ENCODE data around the gene CLRN2.
"Not testable (repeated sequence)": the region's sequence is repeated elsewhere in the genome, so short reads cannot be mapped to it uniquely, and the experiment has no call there.

Gene CLRN2

DNA sequence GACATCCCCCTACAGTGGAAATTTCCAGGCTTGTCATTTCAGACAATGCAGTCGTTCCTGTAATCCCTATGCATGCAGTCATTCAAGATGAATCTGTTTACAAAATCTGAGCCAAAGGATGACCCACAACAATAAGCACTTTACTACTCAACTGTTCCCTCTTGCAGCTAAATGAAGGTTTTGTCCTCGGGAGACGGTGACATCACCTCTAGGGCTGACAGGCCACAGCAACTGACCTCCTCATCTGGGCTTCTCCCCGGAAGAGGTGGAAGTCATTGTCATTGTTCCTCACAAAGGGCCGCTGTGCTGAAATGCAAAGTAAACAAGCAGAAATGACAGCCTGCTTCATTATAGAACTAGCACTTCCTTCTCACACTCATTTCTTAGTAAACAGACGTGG lies 29.2 kb downstream of the CLRN2 start:
- no peak for DNase-seq (ENCODE audit: extremely low read depth in 1 of 2, low read depth in 1 of 2)

DNA sequence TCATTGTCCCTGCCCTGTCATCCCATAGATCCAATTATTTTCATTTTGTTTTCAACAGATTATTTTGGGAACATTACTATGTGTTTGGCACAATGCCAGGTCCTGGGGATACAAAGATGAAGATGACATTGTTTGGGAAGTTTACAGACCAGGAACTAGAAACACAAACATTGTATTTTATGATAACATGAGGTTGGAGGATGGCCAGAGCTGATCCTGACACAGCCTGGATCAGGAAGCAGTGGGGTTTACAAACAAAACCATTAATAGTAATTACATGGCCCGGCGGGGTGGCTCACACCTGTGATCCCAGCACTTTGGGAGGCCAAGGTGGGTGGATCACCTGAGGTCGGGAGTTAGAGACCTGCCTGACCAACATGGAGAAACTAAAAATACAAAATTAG lies 29.9 kb downstream of the CLRN2 start:
- DNase-seq (ENCODE audit: extremely low read depth in 1 of 2, low read depth in 1 of 2), result no peak

DNA sequence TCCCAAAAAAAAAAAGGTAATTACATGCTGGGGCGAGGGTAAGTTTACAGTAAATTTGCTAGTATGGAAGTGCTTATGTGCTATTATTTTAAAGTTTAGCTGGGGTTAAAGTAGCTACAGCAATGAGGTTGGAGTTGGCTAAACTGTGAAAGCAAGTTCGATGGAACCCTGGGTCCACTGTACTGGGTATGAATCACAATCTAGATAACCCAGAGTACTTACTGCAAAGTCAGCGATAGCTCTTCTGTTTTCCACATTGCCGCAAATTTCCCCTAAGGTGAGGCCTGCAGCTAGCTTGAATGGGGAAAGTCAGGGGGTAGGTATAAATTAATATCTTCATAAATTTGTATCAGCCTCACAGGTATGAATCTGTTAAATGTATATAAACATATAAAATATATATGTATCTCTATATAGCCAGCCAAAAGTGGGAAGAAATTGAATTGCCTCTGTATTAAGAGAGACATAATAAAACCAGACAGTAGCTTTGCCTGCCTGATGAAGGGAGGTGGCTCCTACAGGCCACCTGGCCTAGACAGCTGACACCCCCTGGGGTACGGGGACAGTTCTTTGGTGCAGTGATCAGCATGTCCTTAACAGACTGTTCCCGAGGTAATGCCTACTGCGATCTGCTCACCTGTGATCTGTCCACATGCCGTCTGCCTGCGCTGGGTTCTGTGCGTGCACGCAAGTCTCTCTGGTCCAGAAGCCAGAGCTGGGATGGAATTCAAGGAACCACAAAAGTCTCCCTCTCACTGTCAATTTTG lies 30.6 kb downstream of the CLRN2 start:
- DNase-seq (ENCODE audit: extremely low read depth in 1 of 2, low read depth in 1 of 2), result no peak

DNA sequence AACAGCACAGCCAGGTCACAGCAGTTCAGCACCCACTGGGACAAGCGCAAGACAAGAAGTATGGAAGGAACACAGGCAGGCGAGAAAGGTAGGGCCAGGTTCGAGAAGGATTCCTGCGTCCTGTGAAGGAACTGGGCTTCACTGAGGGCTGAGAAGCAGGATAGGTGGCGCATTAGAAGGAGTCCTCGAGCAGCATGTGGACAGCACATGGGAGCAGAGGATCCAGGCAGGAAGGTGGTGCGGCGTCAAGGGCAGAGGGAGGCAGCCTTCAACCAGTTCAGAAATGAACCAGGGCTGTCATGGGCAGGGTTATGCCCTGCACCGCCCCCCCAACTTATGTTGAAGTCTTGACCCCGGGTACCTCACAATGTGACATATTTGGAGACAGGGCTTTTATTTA lies 31.3 kb downstream of the CLRN2 start:
- DNase-seq (ENCODE audit: extremely low read depth in 1 of 2, low read depth in 1 of 2), result no peak

DNA sequence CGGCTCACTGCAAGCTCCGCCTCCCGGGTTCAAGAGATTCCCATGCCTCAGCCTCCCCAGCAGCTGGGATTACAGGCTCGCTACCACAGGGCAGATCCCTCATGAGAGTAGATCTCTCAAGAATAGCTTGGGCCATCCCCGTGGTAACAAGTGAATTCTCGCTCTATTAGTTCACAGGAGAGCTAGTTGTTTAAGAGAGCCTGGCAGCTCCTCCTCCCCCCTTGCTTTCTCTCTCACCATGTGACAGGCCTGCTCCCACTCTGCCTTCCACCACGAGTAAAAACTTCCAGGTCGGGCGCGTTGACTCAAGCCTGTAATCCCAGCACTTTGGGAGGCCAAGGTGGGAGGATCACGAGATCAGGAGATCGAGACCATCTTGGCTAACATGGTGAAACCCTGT lies 31.7 kb downstream of the CLRN2 start:
- DNase-seq (ENCODE audit: extremely low read depth in 1 of 2, low read depth in 1 of 2), result no peak

DNA sequence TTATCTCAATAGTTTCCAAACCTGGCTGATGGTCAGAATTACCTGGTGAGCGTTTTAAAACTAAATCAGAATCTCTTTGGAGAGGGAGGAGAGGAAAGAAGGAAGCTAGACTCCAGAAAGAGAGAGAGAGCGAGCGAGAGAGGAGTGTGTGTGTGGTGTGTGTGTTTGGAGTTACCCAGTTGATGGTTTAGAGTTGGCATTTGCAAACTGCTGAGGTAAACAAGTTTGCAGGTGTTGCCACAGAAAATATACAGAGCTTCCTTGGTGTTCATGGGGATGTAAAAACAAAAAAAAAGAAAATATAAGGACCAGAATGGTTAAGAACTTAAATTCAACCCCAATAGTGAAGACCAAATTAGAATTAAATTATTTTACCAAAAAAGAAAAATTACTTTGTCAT lies 35.6 kb downstream of the CLRN2 start:
- no peak for DNase-seq (ENCODE audit: extremely low read depth in 1 of 2, low read depth in 1 of 2)

DNA sequence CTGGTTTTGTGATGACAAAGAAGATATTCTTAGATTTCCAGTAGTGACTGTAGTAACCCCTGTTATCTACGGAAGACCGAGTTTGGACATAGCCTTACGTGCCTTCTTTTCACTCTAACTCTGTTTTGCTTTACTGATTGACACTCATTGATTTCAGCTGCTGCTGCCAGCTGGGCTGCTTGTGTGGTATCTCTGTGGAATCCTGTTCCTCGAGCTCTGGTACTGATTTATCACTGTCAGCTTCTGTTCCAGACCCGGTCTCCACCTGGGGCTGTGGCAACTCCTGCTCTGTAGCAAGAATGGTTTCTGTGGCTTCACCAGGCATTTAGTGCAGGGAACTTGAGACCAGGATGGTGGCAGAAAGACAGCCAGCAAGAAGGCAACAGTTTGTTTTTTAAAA lies 37.5 kb downstream of the CLRN2 start:
- DNase-seq (ENCODE audit: extremely low read depth in 1 of 2, low read depth in 1 of 2), result no peak

DNA sequence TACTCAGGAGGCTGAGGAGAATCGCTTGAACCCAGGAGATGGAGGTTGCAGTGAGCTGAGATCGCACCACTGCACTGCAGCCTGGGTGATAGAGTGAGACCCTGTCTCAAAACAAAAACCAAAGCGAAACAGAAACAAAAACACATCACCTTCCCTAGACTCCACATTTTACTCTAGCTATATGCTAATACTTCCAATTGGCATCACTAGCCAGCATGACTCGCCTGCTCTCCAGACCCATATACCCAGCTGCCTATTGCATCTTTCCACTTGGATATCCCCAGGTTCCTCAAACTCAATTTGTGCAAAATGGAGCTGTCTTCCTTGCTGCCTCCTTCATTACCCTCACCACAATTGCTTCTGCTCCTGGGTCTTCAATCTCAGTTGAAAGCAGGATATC lies 39.6 kb downstream of the CLRN2 start:
- no peak for DNase-seq (ENCODE audit: extremely low read depth in 1 of 2, low read depth in 1 of 2)

DNA sequence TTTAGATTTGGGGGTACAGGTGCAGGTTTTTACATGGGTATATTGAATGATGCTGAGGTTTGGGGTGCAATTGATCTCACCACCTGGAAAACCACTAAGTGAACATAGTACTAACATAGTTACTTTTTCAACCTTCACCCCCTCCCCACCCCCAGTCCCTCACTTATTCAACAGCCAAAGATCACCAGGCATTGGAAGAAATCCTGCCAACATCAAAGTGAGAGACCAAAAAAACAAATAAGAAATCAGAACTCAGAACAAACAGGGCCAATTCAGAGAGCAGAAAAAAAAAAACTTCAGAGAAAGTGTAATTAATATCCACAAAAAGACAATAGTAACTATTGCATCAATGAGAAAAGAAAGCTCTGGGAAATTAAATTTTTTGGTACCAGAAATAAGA lies 41.5 kb downstream of the CLRN2 start:
- DNase-seq (ENCODE audit: extremely low read depth in 1 of 2, low read depth in 1 of 2), result no peak

DNA sequence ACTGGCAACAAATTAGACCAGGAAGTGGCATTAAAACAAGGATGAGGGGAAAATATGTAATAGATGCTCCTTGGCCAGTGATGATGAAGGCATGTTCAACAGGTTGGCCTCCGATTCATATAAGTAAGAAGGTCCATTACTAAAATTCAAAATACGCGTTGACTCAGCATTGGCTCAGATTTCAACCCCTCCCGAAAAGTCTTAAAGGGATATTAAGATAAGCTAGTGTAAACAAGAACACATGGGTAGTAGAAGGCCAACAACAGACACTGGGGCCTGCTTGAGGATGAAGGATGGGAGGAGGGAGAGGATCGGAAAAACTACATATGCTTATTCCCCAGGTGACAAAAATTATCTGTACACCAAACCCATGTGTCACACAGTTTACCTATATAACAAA lies 42.9 kb downstream of the CLRN2 start:
- no peak for DNase-seq (ENCODE audit: extremely low read depth in 1 of 2, low read depth in 1 of 2)

DNA sequence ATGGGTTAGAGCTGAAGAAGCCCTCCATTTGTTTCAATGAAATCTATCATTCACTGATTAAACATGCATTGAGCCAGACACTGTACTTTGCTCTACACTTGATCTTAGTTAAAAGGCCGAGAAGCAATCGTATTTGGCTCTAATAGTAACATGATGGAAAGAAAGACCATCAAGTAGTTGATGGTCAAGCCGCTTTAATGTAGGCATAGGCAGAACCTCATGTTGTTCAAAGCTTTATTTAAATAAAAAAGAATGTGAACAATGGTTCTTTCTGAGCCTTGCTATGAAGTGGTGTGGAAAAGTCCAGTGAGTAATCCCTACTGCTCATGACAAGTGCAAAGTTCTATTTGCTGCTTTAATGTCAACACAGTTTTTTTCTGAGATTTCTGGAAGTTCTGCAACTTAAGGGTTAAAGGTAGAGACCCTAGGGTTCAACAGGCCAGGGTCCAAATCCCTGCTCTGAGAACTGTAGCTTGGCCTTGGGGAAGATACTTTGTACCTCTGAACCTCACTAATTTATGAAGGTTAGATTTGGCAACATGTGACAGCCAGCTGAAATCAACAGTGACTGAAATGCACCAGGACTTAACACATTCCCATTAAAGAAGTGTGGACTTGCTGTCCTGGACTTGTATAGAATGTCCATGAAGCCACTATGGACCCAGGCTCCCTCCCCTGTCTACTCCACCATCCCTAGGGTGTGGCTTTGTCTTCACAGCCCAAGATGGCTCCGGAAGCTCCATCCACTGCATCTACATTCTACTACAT lies 44.2 kb downstream of the CLRN2 start:
- DNase-seq (ENCODE audit: extremely low read depth in 1 of 2, low read depth in 1 of 2), result no peak

DNA sequence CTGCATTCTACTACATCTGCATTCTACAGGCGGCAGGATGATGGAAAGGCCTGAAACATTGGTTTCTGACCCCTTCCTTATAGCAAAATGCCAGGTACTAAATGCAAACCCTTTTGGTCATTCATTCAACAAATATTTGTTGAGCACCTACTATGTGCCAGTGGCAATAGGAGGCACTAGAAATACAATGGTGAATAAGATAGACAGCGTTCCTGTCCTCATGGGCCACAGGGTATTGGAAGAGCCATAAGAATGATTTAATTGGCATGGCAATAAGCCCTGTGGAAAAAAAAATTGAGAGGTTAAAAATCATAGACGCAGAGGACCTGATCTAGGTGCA lies 44.7 kb downstream of the CLRN2 start:
- DNase-seq (ENCODE audit: extremely low read depth in 1 of 2, low read depth in 1 of 2), result no peak

DNA sequence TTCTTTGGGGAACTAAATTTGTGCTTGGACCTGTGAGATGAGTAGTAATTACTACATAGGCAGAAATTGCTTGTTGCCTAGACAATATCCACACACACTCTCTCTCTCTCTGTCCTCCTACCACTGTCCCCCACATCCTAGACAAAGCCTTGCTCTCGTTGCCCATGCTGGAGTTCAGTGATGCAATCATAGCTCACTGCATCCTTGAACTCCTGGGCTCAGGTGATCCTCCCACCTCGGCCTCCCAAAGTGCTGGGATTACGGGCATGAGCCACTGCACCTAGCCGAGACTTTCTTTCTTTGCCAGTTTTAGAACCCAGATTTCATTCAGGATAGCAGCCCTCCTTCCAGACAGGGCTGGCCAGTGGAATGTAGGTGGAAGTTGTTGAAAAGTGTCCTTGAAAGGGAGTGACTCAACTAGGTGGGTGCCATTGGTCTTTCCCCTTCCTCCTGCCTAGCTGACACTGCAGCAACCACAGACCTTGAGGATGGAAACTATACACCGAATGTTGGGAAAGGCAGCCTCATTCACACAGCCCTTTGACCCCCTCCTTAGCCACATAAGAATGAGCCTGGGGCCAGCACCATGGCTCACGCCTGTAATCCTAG lies 45.2 kb downstream of the CLRN2 start:
- no peak for DNase-seq (ENCODE audit: extremely low read depth in 1 of 2, low read depth in 1 of 2)

DNA sequence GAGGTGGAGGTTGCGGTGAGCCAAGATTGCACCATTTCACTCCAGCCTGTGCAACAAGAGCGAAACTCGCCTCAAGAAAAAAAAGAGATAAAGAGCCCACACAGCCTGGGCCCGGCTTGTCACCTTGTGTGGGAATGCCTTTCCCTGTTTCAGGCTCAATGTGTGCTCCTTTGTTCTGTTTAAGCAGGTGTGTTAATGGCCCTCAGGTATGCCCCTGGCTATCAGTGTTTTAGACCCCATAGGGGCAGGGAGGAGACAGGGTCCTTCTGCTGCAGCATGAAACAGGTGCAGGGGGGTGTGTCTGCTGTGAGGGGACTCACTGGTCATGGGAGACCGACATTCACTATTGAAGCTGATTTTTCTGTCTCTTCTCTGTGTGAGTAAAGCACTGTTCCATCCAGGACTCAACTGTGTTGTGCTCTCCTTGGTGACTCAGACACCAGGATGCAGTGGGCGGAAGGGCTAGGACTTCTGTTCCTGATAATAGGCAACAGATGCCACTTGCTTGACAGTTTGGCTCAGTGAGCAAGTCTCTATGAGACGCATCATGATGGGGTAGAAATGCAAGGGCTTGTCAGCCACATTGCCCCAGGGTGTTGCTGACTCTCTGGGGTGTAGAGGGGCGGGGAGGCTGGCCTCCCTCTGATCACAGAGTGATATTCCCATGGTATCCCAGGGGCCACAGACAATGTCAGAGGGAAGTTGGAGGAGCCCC lies 46.4 kb downstream of the CLRN2 start:
- no peak for DNase-seq (ENCODE audit: extremely low read depth in 1 of 2, low read depth in 1 of 2)

DNA sequence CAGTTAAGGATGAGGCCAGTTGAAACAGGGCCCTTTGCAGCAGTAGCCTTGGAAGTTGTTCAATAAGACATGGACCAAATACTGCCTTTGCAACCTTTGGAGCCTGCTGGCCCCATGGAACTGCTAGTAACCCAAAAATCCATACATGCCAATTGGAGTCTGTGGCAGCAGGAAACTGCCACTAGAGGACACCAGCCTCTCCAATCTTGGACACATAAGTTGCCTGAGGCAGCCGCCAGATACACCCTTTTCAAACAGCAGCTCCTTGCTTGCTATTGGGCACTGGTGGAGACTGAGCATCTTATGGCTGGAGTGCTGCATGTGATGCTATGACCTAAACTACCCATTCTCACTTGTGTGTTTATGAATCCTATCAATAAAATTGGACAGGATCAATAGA lies 47.2 kb downstream of the CLRN2 start:
- no peak for DNase-seq (ENCODE audit: extremely low read depth in 1 of 2, low read depth in 1 of 2)

DNA sequence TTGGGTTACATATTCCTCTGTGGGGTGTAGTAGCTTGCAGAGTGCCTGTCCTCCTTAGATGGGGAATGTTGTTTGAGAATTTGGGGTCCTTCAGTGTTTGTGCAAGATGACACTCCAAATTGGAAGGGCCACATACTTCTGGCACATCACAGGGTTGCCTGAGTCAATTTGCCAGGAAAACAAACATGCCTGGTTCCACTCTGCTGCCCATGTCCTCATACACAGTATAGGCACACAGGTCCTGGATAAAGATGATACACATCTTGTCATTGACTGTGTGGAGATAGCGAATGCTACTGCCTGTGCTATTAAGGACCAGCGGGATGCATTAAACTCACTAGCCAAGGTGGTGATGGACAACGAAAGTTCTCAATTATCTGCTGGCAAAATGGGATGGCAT lies 50.9 kb downstream of the CLRN2 start:
- no peak for DNase-seq (ENCODE audit: extremely low read depth in 1 of 2, low read depth in 1 of 2)

DNA sequence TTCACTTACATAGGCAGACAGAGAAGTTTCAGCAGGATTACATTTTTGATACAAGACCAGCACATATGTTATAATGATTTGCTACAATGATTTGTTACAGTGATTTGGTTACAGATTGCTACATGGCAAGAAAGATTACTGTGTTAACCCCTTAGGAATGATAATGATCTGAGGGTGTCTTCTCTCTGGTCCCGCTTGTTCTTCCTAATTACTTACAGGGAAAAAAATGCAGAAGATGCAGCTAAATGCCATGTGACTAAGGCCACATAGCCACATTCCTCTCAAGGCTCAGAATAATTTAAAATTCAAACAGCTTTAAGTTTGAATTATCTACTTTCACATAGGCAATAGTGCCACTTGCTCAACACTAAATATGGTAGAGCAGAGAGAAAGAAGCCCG lies 52.3 kb downstream of the CLRN2 start:
- DNase-seq (ENCODE audit: extremely low read depth in 1 of 2, low read depth in 1 of 2), result no peak

DNA sequence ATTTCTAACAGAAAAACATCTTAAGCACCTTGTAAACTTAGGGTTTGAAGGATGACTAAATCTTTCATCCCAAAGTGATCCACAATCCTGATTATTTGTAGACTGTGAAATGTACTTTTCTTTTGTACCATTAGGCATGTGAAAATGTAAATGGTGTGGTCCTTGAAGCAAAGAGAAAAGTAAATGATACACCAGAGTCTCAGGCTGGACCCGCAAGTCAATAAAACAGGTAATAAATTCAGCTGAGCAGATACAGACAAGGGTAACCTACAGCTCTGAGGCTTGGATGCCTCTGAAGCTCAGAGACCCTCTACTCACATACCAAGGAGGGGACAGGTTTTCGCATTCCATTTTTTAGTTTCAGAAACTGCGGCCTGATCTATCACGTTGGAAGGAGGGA lies 59.2 kb downstream of the CLRN2 start:
- no peak for DNase-seq (ENCODE audit: extremely low read depth in 1 of 2, low read depth in 1 of 2)

DNA sequence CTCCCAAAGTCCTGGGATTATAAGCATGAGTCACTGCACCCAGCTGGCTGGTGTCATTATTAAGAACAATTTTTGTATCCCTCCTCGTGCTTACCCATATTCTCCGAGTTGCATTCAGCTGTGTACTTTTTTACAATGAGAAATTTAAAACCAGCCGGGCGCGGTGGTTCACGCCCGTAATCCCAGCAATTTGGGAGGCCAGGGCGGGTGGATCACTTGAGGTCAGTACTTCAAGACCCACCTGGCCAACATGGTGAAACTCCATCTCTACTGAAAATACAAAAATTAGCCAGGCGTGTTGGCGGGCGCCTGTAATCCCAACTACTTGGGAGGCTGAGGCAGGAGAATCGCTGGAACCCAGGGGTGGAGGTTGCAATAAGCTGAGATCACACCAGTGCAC lies 60.2 kb downstream of the CLRN2 start:
- DNase-seq (ENCODE audit: extremely low read depth in 1 of 2, low read depth in 1 of 2), result not testable (repeated sequence)

All from stimulated activated CD8-positive, alpha-beta memory T cell treated with anti-CD3 and anti-CD28 coated beads, Interleukin-7, amount 100 ng/mL, for 48 hours (primary cell).